Measurements from ENCODE around the gene TCF7L1. TPM values are rescaled to one million over a fixed set of nuclear protein-coding genes. Genes with fewer than 3 reads are reported as not detected.
"Not testable (repeated sequence)": the region's sequence is repeated elsewhere in the genome, so short reads cannot be mapped to it uniquely, and the experiment has no call there.

Gene TCF7L1
- total RNA-seq (2014; rRNA removed; shearing (Covaris generic)) = 0.17 TPM in 1 of 2 replicates, not detected in the other

DNA sequence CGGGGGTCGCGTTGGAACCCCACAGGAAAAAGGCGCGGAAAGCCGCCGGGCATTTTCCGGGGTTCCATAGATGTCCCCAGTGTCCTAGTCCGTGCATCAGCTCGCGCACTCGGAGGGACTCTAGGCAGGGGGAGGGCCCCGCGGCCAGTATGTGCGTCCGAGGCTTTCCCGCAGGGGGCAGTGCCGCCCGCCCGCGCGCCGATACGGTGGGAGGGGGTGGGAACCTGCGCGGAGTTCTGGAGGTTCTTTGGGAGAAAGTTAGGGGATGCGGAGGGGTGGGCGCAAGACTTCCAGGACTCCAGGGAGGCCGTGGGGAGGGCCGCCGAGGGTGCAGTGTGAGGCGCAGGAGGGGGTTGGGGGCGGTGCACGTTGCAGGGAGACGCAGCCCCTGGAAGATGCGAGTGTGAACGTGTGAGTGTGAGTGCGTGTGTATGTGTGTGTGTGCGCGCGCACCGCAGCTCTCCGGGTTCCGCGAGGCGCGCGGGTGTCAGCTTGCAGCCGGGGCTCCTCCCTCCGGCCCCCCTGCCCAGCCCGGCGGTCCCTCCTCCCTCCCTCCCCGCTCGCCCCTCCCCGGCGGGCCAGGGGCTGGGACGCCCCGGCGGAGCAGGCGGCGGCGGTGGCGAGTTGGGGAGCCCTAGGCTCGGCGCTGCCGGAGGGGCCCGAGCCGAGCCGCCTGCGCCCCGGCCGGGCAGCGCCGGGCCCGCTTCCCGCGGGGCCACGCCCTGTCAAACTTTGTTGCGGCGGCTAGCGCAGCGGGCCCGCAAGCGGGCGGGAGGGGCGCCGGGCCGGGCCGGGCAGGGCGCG is at the start of gene TCF7L1:
Gene TCF7L1 (plus strand): TSS at position 559 of the 804 bp plus-strand sequence. CDS start 293 bp downstream, outside the sequence.
- peak; percentile 66 for DNase-seq (ENCODE audit: low spot score)

- no peak for DNase-seq (ENCODE audit: low spot score)
Observed at GRCh38 chr2:85085563-85085962, 47.6 kb upstream of the TCF7L1 start.

DNA sequence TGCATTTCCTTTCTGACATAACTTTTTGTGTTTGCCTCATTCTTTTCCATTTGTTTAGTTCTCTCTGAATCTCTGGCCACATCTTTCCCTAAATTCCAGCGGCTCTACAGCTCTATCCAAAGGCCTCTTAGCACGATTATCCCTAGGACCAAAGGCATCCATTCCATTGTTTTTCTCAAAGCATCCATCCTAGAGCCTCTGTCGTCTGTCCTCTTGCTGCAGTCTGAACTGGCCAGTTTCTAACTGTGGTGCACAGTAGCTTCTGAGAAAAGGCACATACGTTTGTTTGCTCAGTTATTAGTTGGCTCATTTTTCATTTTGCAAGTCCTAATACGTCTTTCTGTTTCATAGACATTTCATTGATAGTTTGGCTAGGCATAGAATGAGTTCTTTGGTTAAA is 45.7 kb upstream of the TCF7L1 start:
- no peak for DNase-seq (ENCODE audit: low spot score)

- no peak for DNase-seq (ENCODE audit: low spot score)
Observed at GRCh38 chr2:85088921-85089320, 44.3 kb upstream of the TCF7L1 start.

- DNase-seq (ENCODE audit: low spot score) = no peak
Observed at GRCh38 chr2:85089585-85089984, 43.6 kb upstream of the TCF7L1 start.

DNA sequence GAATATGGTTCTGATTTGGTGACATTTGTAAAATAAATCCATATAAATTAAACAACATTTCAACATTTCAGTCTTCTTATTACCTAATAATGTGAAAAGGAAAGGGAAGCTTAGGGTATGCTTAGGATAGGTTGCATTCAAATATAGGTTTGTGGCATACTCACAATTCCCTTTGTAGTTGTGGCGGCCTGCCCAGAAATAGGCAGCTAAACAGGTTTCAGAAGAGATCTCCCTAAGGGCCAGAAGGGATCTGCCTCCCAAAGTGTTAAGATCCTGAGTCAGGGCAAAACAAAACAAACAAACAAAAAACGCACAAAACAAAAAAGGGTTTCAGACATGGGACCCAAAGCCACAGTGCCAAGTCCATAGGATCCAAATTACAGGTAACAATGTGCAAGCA is 41.4 kb upstream of the TCF7L1 start:
- DNase-seq (ENCODE audit: low spot score) = no peak

- no peak for DNase-seq (ENCODE audit: low spot score)
Observed at GRCh38 chr2:85095094-85095493, 38.1 kb upstream of the TCF7L1 start.

- no peak for DNase-seq (ENCODE audit: low spot score)
Observed at GRCh38 chr2:85096616-85097015, 36.6 kb upstream of the TCF7L1 start.

- no peak for DNase-seq (ENCODE audit: low spot score)
Observed at GRCh38 chr2:85104228-85104627, 29.0 kb upstream of the TCF7L1 start.

- DNase-seq (ENCODE audit: low spot score) = no peak
Observed at GRCh38 chr2:85106489-85107180, 26.6 kb upstream of the TCF7L1 start.

DNA sequence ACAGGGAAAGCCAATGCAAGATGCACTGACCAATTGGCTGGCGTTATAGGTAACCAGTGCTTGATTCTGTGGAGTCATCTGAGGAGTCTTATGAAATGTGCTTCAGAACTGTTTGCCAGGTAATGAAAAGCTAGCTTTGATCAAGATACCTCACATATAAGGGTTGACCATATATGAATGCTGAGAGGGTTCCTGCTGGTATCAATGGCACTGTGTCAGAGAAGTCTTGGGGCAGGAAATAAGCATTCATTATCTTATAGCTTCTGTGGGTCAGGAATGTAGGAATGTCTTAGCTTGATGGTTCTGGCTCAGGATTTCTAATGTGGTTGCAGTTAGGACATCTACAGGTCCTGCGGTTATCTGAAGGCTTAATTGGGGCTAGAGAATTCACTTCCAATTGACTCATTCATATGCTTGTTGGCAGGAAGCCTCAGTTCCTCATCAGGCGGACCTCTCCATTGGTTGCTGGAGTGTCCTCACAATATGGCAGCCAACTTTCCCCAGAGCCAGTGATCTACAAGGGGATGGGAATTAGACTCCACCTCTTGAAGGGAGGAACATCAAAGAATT is 22.1 kb upstream of the TCF7L1 start:
- DNase-seq (ENCODE audit: low spot score) = peak; percentile 57

- DNase-seq (ENCODE audit: low spot score) = no peak
Observed at GRCh38 chr2:85111819-85112281, 21.3 kb upstream of the TCF7L1 start.

DNA sequence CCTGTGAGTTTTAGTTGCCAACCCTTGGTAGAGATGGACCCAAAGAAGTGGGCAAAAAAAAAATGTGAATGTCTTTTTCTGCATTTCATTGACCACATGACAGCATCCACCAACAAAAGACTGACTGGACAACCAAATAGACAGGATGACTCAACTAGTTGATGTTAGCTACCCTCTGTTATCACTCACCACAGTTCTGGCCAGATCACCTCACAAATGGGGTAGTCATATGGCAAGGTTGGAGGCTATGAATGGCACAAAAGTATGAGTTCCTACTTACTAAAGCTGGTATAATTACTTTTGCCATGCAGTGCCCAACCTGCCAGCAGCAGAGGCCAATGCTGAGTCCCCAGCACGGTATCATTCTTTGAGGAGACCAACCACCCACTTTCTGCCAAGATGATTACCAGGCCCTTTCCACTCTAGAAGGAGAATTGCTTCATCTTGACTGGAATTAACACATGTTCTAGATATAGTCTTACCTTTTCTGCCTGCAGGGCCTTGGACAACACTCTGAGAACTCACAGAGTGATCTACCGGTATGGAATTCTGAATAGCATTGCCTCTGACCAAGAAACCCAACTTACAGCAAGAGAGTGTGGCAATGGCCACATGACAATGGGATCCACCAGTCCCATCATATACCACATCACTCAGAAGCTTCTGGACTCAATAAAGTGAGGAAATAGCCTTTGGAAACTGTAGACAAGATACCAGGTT is 20.1 kb upstream of the TCF7L1 start:
- no peak for DNase-seq (ENCODE audit: low spot score)

- no peak for DNase-seq (ENCODE audit: low spot score)
Observed at GRCh38 chr2:85114586-85115330, 18.4 kb upstream of the TCF7L1 start.

- no peak for DNase-seq (ENCODE audit: low spot score)
Observed at GRCh38 chr2:85116207-85116606, 17.0 kb upstream of the TCF7L1 start.

- DNase-seq (ENCODE audit: low spot score) = no peak
Observed at GRCh38 chr2:85119900-85120299, 13.3 kb upstream of the TCF7L1 start.

- no peak for DNase-seq (ENCODE audit: low spot score)
Observed at GRCh38 chr2:85120363-85120762, 12.8 kb upstream of the TCF7L1 start.

DNA sequence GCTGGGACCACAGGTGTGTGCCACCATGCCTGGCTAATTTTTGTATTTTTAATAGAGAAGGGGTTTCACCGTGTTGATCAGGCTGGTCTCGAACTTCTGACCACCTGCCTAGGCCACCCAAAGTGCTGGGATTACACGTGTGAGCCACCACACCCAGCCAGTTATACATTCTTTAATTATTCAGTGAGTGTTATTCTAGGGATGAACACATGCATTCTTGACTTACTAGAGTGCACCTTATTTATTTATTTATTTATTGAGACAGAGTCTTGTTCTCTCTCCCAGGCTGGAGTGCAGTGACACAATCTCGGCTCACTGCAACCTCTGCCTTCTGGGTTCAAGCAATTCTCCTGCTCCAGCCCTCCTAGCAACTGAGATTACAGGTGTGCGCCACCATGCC is 6.7 kb upstream of the TCF7L1 start:
- DNase-seq (ENCODE audit: low spot score) = not testable (repeated sequence)

GRCh38 chr2:85129861-85130260 is 3.3 kb upstream of the TCF7L1 start:
- no peak for DNase-seq (ENCODE audit: low spot score)

DNA sequence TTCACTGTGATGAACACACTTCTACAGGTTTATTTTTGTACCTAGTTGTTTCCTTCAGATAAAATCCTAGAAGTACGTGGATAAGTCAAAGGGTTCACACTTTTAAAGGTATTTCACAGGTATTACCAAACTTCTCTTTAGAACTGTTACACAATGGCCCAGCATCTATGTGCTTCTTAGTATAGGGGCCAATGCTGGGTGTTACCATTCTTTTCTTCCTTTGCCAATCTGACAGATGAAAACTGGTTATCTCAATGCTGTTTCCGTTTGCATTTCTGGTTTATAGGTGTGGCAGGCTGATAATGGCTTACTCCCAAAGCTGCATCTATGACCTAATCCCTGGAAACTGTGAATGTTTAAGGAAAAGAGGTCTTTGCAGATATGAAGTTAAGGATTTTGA is 2.8 kb upstream of the TCF7L1 start:
- no peak for DNase-seq (ENCODE audit: low spot score)

- DNase-seq (ENCODE audit: low spot score) = no peak
Observed at GRCh38 chr2:85131116-85131515, 2.1 kb upstream of the TCF7L1 start.

Data from H4 (cell line).